ENCODE measurements around the gene MLYCD.

The MLYCD gene

DNA sequence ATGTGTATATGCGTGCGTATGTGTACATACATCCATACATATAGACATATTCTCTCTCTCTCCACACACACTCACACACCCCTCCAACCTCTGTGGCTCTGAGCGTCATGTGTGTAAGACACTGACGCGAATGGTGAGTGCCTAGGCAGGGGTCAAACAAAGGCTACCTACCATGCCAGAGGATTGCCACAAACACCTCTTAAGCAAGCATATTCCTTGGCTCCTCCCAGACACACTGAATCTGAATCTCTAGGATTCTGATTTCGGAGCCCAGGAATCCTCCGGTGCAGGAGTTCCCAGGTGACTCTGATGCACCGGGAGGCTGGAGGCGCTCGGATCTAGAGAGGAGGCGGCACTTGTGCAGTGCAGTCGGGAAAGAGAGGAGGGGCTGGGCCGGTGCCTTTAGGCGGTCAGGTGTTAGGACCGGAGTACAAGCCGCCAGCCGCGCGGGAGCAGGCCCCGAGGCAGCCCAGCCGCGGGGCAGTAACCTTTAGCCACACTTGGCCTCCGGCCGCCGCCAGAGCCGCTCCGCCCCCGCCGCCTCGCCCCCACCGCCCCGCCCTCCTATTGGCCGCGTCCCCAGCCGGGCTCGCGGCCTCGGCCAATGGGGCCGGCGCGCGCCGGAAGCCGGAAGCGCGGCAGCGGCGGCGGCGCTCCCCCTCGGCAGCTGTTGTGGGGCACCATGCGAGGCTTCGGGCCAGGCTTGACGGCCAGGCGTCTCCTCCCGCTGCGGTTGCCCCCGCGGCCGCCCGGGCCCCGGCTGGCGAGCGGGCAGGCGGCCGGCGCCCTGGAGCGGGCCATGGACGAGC, at the start of gene MLYCD:
Gene MLYCD (plus strand): TSS at position 653 of the 809 bp plus-strand sequence. CDS start 30 bp downstream, at position 683.
- peak; percentile 73 for DNase-seq

DNA sequence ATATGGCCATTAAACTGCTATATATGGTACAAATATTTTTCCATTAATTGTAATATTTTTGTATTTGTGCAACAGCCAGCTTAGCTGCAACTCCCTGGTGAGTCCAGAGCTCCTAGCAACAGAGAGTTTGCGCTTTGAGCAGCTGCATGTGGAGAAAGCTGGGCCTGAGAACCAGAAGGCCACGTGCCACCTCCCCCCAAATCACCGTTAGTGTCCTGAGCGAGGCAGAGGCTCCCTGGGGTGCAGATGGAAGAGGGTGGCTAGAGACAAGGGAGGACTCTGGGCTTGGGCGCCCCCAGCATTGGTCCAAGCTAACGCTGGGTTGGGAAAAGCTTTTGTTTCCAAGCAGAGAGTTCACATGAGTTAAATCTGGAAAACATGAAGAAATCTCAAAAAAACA, 49.5 kb upstream of the MLYCD start:
- no peak for DNase-seq

DNA sequence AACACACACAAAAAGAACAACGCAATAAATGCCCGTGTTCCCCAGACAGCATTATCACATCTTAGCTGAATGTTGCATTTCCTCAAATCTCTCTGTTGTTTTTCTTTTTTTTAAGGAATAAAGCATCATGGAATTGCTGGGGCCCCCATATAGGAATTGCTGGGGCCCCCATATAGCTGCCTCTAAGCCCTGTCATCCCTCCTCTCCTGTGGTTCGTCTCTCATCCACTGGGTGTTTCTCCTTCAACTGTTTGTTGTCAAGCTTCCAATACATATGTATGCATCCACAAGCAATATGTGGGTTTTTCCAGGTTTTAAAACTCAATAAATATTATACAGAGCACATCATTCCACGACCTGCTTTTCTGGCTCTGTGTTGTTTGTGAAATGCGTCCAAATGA, 48.0 kb upstream of the MLYCD start:
- no peak for DNase-seq

DNA sequence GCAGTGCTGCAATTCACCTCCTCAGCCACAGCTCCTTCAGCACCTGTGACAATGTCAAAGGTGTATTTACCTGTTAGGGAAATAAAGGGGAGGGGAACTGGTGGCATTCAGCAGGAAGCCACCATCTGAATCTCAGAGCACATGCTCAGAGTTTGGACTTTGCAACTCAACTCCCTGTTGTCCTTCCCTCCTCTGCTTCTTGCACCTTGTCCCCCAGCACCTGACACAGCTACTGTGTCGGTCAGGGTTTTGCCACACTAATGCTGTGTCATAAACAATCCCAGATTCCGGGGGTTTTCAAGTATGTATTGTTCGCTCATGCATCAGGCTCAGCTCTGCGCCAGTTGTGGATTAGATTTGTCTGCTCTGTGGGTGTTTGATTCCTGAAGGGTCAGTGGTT, 47.4 kb upstream of the MLYCD start:
- DNase-seq = no peak

DNA sequence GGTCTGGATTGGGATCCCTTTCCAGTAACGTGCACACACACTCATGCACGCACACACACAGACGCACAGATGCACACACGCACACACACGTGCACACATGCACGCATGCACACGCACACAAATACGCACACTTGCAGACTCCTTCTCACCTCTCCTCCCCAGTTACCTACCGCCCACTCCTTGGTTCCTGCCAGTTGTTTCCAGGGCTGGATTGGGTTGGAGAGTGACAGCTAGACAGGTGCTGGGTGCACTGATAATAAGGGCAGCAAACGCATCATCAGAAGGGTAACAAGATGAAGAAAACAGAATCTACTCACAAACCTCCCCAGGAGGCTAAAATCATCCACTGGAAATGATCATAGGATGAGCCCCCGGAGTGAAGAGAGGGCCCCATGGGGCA, 46.1 kb upstream of the MLYCD start:
- DNase-seq = no peak

DNA sequence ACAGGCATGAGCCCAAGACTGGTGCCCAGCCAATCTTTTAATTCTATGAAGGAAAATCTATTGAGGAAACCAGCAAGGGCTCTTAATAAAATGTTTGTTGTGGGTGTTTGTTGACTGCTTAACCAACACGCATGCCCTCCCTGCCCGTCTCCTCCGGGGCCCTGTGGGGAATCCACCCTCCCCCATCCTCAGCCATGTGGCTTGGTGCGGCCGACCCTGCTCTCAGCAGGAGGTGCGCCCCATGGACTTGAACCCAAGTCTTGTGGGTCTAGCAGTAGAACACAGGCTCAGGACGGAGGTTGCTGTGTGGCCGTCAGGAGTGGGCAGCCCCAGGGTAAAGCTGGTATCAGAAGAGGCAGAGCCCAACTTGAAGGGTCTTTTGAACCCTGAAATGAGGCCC, 45.1 kb upstream of the MLYCD start:
- DNase-seq = no peak

DNA sequence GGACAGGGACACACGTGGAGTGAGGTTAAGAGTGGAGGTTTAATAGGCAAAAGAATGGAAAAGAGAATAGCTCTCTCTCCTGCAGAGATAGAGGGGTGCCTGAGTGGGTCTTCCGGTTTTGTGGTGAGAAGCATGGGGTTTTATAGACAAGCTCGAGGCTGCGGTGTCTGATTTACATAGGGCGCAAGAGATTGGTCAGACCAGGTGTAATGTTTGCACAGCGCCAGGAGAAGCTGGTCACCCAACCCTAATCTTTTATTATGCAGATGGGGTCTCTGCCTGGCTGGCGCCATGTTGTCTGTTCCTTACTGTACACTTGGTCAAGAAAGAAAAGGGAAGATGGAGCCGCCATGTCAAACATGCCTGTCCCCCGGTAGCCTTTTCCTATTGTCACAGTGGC, 44.5 kb upstream of the MLYCD start:
- no peak for DNase-seq

DNA sequence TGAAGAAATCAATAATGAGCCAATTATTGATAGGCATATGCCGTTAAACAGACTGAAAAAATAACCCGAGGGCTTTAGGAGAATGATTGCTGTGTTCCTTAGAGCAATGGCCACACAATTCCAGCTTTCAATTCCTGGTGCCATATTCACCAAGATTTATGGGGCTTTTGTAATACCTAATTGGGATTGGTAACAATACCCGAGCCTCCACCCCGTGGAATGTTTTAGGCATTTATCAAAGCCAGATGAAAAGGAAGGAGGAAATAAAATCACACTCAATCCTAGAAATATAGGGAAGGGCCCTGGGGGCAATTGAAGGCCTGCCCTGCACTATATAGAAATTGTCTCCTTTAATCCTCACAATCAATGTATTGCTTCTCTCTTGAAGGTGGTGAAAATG, 42.1 kb upstream of the MLYCD start:
- no peak for DNase-seq

DNA sequence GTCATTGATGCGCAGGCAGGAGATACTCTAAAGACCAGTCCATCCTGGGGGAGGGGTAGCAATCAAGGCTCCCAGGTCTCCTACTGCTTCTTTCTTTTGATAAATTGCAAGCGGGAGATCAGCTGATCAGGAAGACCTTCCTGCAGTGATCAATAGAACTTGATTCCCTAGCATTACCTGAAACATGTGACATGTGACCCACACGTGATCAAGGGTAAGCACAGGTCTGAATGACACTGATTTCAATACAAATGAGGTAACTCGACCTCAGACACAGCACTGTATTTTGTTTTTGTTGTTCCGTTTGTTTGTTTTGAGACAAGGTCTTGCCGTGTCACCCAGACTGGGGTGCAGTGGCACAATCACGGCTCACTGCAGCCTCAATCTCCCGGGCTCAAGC, 39.6 kb upstream of the MLYCD start:
- DNase-seq = no peak

DNA sequence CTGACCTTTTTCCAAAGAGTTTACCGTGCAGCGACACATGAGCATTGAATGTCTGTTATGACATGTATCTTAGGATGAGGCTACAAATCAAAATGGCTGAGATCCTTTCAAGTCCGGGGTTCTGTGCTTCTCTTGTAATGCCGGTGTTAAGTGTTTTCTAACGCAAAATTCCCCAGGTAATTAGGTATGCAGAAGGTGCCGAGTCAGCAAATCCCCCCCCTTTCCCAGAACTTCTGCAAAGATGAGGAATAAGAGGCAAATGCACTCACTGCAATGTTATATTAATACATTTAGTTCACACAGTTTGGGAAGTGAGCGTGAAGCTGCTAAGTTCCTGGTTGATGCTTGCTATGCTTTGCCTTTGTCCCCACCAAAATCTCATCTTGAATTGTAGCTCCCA, 36.3 kb upstream of the MLYCD start:
- no peak for DNase-seq

DNA sequence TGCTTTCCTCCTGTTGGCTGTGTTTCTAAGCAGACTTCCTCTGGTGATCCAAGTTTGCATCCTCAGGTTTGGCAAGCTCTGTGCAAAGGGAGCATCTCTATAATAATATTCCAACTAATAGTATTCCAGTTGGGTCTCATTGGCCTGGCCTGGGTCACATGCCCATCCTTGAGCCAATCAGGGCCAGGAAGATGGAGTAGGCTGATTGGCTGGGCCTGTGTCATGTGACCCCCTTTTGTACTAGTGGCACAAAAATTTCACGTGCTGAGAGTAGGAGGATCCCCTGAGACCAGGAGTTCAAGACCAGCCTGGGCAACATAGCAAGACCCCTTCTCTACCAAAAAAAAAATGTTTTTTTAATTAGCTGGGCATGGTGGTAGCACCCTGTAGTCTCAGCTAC, 35.2 kb upstream of the MLYCD start:
- DNase-seq = no peak

DNA sequence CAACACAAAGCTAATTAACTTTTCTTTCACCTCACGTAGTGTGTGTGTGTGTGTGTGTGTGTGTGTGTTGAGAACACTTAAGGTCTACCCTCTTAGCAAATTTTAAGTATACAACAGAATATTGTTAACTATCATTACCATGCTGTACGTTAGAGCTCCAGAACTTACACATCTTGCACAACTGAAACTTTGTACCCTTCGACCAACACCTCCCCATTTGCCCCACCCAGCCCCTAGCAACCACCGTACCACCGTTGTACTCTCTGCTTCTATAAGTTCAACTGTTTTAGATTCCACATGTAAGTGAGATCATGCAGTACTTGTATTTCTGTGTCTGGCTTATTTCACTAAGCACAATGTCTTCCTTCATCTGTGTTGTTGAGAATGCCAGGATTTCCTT, 28.1 kb upstream of the MLYCD start:
- DNase-seq = no peak

DNA sequence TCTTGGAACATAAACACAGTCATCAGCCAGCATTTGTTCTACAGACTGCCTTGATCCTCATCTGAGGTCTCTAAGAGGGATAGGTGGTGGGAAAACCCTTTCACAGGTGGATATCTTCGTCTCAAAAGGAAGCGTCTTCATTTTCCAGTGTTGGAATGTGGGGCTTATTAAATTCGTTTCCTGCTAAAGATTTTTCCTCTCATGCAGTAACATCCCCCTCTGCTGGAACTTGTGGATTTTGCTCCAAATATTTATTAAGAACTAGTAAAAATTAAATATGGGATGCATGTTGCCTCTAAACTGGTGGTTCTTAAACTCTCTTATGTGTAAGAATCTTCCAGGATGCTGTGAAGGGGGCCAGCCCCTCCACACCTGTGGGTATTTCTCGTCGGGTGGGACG, 20.1 kb upstream of the MLYCD start:
- no peak for DNase-seq

DNA sequence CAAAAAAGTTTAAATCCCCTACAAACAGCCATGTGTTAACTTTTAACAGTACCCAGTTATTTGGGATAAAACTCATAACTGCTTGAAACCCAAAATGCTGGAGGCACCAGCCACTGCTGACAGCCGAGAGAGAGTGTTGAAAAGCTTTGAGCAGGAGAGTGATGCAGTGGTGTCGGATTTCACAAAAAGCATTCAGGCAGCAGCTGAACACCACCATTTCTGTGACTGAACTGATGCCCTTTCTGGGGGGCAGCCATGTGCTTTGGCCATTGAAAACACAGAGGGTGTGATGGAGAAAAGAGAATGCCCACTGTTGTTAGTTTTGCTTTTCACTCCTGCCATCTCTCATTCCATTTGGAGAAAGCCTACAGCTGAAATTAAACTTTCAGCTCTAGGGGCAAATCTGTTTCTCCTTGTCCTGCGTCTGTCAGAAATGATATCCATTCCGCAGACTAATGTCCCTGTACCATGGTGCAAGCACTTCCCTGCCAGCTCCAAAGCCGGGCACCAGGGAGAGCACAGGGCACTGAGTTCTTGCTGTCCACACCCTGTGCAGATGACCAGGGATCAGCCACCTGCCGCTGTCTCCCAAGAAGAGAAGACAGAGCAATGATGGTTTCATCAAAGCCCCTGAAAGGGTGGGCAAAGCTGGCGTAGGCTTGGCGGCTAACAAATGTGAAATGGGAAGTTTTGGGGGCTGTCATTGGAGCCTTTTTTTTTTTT, 16.6 kb upstream of the MLYCD start:
- no peak for DNase-seq

- no peak for DNase-seq
These were observed 12.5 kb upstream of the MLYCD start for GRCh38 chr16:83886199-83886971.

DNA sequence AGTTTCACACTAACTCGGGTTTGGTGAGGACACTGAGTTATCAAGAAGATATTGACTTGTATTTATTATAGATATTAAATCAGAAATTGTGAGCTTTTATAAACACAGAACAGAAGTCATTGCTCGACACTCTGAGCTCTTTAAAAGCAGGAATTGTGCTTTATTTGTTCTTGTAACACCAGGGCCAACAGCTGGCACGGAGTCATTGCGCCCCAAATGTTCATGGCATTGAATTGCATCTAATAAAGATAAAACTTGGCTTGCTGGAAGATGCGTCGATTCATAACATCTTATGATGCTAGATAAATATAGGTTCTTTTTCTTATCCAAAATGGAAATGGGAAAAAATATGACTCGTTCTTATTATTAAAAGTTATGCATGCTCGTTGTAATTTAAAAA, 11.8 kb upstream of the MLYCD start:
- no peak for DNase-seq

- DNase-seq = no peak
These were observed 11.4 kb upstream of the MLYCD start for GRCh38 chr16:83887564-83887963.

GRCh38 chr16:83888672-83889044, 10.3 kb upstream of the MLYCD start:
- DNase-seq = no peak

GRCh38 chr16:83890359-83890758, 8.6 kb upstream of the MLYCD start:
- DNase-seq = no peak

DNA sequence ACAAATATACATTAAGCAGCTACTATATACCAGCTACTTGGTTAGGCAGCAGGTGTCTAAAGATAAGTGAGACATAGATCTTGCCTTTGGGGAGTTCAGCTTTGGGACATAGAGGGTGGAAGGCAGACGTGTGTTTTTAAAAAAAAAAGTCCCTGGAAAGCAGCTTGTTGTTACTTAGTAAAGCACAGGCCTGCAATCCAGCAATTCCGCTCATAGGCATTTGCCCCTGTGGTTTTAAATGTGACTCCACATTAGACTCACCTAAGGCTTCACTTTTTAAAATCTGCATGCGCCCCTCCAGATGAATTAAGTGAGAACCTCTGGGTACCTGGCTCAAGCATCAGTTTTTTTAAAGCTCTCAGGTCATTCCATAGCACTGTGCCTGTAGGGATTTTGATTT, 7.2 kb upstream of the MLYCD start:
- no peak for DNase-seq

DNA sequence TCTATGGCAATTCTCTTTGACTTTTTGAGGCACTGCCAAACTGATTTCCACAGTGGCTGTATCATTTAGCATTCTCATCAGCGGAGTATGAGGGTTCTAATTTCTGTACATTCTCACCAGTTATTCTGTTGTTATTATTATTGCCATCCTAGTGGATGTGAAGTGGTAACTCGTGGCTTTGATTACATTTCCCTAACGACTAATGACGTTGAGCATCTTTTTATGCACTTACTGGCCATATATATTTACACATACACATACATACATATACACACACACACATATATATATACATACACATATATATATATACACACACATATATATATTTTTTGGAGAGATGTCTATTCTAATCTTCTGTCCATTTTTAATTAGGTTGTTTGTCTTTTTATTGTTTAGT, 3.7 kb upstream of the MLYCD start:
- DNase-seq = no peak

DNA sequence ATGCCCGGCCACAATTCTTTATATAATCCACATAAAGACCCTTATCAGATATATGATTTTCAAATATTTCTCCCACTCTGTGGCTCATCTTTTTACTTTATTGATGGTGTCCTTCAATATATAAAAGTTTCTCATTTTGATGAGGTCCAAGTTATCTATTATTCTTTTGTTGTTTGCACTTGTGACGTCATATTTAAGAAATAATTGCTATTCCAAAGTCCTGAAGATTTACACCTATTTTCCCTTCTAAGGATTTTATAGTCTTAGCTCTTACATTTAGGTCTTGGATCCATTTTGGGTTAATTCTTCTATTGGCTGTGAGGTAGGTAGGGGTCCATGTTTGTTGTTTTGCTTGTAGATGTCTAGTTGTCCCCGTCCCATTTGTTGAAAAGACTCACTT, 3.0 kb upstream of the MLYCD start:
- DNase-seq = no peak

- DNase-seq = peak; percentile 26
These were observed 470 bp downstream of the MLYCD start for GRCh38 chr16:83899272-83899897.
